K562 (cell line): Measurements from ENCODE around the gene NR5A2. TPM values are rescaled to one million over a fixed set of nuclear protein-coding genes. Genes with fewer than 3 reads are reported as not detected.

Experiments used
- ATAC-seq: fragments of 200-7000 bp; cut with Tn5 transposase; 3 replicates; pipeline ENCODE4 v1.9.1; 2020; ENCODE audit warnings: moderate library complexity
- BruUV-seq: library from RNA; stranded (reverse); fragments of 400-500 nt; replicated peaks from 2 replicates; lab custom pipeline; 2021; lab: Mats Ljungman, UMichigan
- CTCF ChIA-PET: fragments of 300-600 bp; formaldehyde crosslinking; extraction: SDS; loops from one replicate; lab custom pipeline; 2021; ENCODE audit warnings: low intra/inter-chr PET ratio; lab: Yijun Ruan, JAX
- POLR2A ChIA-PET: fragments of 300-600, 350-650 bp; sonication (Branson Sonifier 250); formaldehyde crosslinking; extraction: SDS; loops from one replicate; lab custom pipeline; 2021; ENCODE audit warnings: antibody characterized with exemption, inconsistent platforms; lab: Yijun Ruan, JAX
- DNase-seq, 4 experiments: peaks; one replicate each; pipeline versions ENCODE4 v3.0.0 to v3.0.0-alpha.2; 2011 to 2018; ENCODE audit warnings: low spot score in 3 of 4, mixed read lengths in 3 of 4; ENCODE audit errors: extremely low read depth in 1 of 4
- FAIRE-seq: peaks from 2 replicates; lab custom pipeline; 2011; peaks lifted over from hg19 to GRCh38; lab: Jason Lieb, UNC
- H2AFZ ChIP-seq: 2 replicates; pipeline ENCODE4 v1.6.0; 2011; ENCODE audit warnings: low read depth, low read length, control low read depth, inconsistent platforms
- H3K27ac ChIP-seq: fragments of 200-600 bp; 3 replicates; pipeline ENCODE4 v1.8.0; 2011; ENCODE audit warnings: low read depth, mild to moderate bottlenecking, control low read depth, inconsistent platforms, low read length, moderate library complexity, mixed read lengths; ENCODE audit errors: extremely low read depth
- H3K27me3 ChIP-seq, 2 experiments: fragments of 300-600 bp in 1 of 2; 2 replicates in 1 of 2; 3 replicates in 1 of 2; pipeline versions ENCODE4 v1.6.0 to v1.8.0; 2011; ENCODE audit warnings: inconsistent platforms in 2 of 2, low read length in 2 of 2, mild to moderate bottlenecking in 1 of 2, mixed read lengths in 1 of 2, moderate library complexity in 1 of 2; ENCODE audit not compliant: control insufficient read depth in 2 of 2, insufficient read depth in 2 of 2
- H3K36me3 ChIP-seq: fragments of 300-600 bp; 3 replicates; pipeline ENCODE4 v1.8.0; 2011; ENCODE audit warnings: mild to moderate bottlenecking, low read length, inconsistent platforms; ENCODE audit not compliant: control insufficient read depth, insufficient read depth
- H3K4me1 ChIP-seq, 2 experiments: fragments of 200-600 bp in 1 of 2; replicated peaks in 1 of 2; 2 replicates in 1 of 2; 3 replicates in 1 of 2; pipeline versions ENCODE4 v1.5.1 to v1.8.0; 2011; ENCODE audit warnings: inconsistent platforms in 2 of 2, low read length in 2 of 2, mild to moderate bottlenecking in 1 of 2, mixed read lengths in 1 of 2, moderate library complexity in 1 of 2; ENCODE audit not compliant: control insufficient read depth in 2 of 2, insufficient read depth in 2 of 2
- H3K4me2 ChIP-seq: 2 replicates; pipeline ENCODE4 v1.6.1; 2011; ENCODE audit warnings: low read length, control low read depth, inconsistent platforms, mixed read lengths; ENCODE audit not compliant: insufficient read depth
- H3K4me3 ChIP-seq: fragments of 200-600 bp; sonication (generic), shearing (Covaris generic); 2 replicates; pipeline ENCODE4 v1.5.1; 2016; ENCODE audit warnings: control low read depth, inconsistent platforms
- H3K79me2 ChIP-seq: fragments of 200-600 bp; 3 replicates; pipeline ENCODE4 v1.8.0; 2011; ENCODE audit warnings: low read length, inconsistent platforms; ENCODE audit not compliant: control insufficient read depth, insufficient read depth
- H3K9ac ChIP-seq, 2 experiments: 2 replicates each; pipeline versions ENCODE4 v1.6.0 to v1.6.1; 2011; ENCODE audit warnings: low read depth in 2 of 2, low read length in 2 of 2, control low read depth in 1 of 2, inconsistent platforms in 1 of 2, mild to moderate bottlenecking in 1 of 2, mixed read lengths in 1 of 2; ENCODE audit not compliant: insufficient read depth in 1 of 2
- H3K9me1 ChIP-seq: one replicate; pipeline ENCODE4 v1.6.0; 2011; ENCODE audit warnings: inconsistent platforms, mild to moderate bottlenecking, low read length, moderate library complexity; ENCODE audit not compliant: control insufficient read depth, insufficient read depth
- H3K9me3 ChIP-seq: replicated peaks from 2 replicates; pipeline ENCODE4 v1.5.1; 2011; ENCODE audit warnings: low read depth, low read length, inconsistent platforms; ENCODE audit not compliant: control insufficient read depth, insufficient read depth
- H4K20me1 ChIP-seq: replicated peaks from 2 replicates; pipeline ENCODE4 v1.6.1; 2011; ENCODE audit warnings: low read length, inconsistent platforms, mixed read lengths; ENCODE audit not compliant: control insufficient read depth, insufficient read depth
- FOXK2 ChIP-seq, 2 experiments: fragments of 450-650 bp; IDR thresholded peaks in 1 of 2; conservative IDR thresholded peaks in 1 of 2; 2 replicates each; pipeline ENCODE4 v1.6.1; 2016; ENCODE audit warnings: low read depth in 2 of 2, mild to moderate bottlenecking in 1 of 2
- HDAC8 ChIP-seq: fragments of 450-650 bp; IDR thresholded peaks from 2 replicates; pipeline ENCODE4 v1.6.1; 2016; ENCODE audit warnings: mild to moderate bottlenecking, missing genetic modification characterization, moderate library complexity, missing compliant biosample characterization
- NEUROD1 ChIP-seq: fragments of 150-350 bp; IDR thresholded peaks from 2 replicates; pipeline ENCODE4 v1.6.1; 2014; ENCODE audit warnings: borderline replicate concordance, low read length, low read depth; ENCODE audit not compliant: partially characterized antibody
- ZNF12 ChIP-seq: sonication (generic); formaldehyde crosslinking; IDR thresholded peaks from 2 replicates; pipeline ENCODE4 v1.4.0; 2020; ENCODE audit warnings: mild to moderate bottlenecking, missing genetic modification reagents
- WGBS: fragments of 100-300 bp; shearing (Covaris generic); methylation state at CpG from one replicate; pipeline ENCODE4 v1.1.6; 2016; ENCODE audit warnings: low coverage, mixed read lengths; ENCODE audit not compliant: insufficient coverage; ENCODE audit errors: missing lambda C conversion rate; 5-methylcytosine and 5-hydroxymethylcytosine counted together
- in situ Hi-C: fragments of 300-500 bp; cut with MboI; formaldehyde crosslinking; loops from 4 replicates; pipeline ENCODE4 v1.15.0; 2018; ENCODE audit warnings: inconsistent platforms, mixed read lengths
- intact Hi-C: fragments of 100-400 bp; cut with micrococcal nuclease; formaldehyde crosslinking; loops from 2 replicates; pipeline ENCODE4 v1.14.2; 2022
- polyA plus RNA-seq, 8 experiments: library from polyadenylated mRNA; depleted of rRNA in 4 of 8; stranded (reverse) in 5 of 8; unstranded in 3 of 8; fragments of >200 nt; fragmentation: Nextera tagmentation in 2 of 8; fragmentation: Illumina TruSeq in 1 of 8; extraction: Ambion mirVana in 2 of 8; extraction: Trizol in 1 of 8; gene quantifications; 2 replicates each; pipeline versions ENCODE4 v1.2.1 to v1.2.3, GENCODE V29; 2011 to 2014; ENCODE audit warnings: inconsistent platforms in 1 of 8, missing spikeins in 1 of 8
- total RNA-seq, 7 experiments: library from RNA; depleted of rRNA in 6 of 7; stranded (reverse); fragments of >200 nt in 6 of 7; fragmentation: Illumina TruSeq in 2 of 7; extraction: Trizol in 2 of 7; gene quantifications; 2 replicates each; pipeline versions ENCODE4 v1.2.1 to v1.2.3, GENCODE V29; 2011 to 2021; ENCODE audit warnings: low replicate concordance in 1 of 7
- TF ChIP-seq, protein P1 (sequence below): fragments of 250-450 bp; sonication (Bioruptor Pico); IDR thresholded peaks from 2 replicates; pipeline ENCODE4 v1.5.0; 2021
- TF ChIP-seq, protein P2 (sequence below), 2 experiments: fragments of 450-650 bp; formaldehyde crosslinking in 1 of 2; IDR thresholded peaks; 2 replicates each; pipeline versions ENCODE4 v1.4.0 to v1.6.1; 2014 to 2020; ENCODE audit warnings: mild to moderate bottlenecking in 2 of 2, borderline replicate concordance in 1 of 2, low read depth in 1 of 2
- TF ChIP-seq, protein P3 (sequence below), 2 experiments: fragments of 450-650 bp; conservative IDR thresholded peaks; 2 replicates each; pipeline ENCODE4 v1.6.1; 2017; ENCODE audit warnings: mild to moderate bottlenecking in 2 of 2, moderate library complexity in 2 of 2
- TF ChIP-seq, protein P4 (sequence below): fragments of 250-450 bp; sonication (Bioruptor Pico); IDR thresholded peaks from 2 replicates; pipeline ENCODE4 v1.4.0; 2020

NR5A2 gene
- total and polyA plus RNA-seq, 9 of the 15 experiments (the other 6 are each of a cell fraction or from before 2014, with no cell fraction given), result 0.13 to 0.40 (median 0.29) TPM

DNA sequence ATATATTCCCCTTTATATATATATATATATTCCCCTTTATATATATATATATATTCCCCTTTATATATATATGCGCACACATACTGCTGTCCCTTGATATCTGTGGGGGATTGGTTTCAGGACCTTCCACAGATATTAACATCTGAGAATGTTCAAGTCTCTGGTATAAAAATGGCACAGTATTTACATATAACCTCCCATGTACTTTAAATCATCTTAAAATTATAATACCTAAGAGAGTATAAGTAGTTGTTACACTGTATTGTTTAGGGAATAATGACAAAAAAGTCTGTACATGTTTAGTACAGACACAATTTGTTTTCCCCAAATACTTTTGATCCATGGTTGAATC is 45.8 kb downstream of the NR5A2 start:
- intact Hi-C loops (no loop called here), in situ Hi-C loops (no loop called here)
- Histone ChIP-seq H2AFZ (no peak overlapping the region), H3K9me3 (no peaks in the 10 kb centered on the region), H3K4me1 (no peaks in the 10 kb centered on the region), H3K9ac (no peak overlapping the region), H4K20me1 (no peaks in the 10 kb centered on the region), H3K79me2 (no peaks in the 10 kb centered on the region), H3K4me3 (no peak overlapping the region), H3K9me1 (no peaks in the 10 kb centered on the region), H3K4me2 (no peak overlapping the region), H3K27me3 (peaks cover 3 to 5% of the 10 kb centered on the region in 2 experiments; a peak in 3 of 5 replicates), H3K36me3 (no peaks in the 10 kb centered on the region), H3K27ac (no peak overlapping the region)
- FAIRE-seq (no peak), DNase-seq (no peak), ATAC-seq (no peak)
- 35% methylated on average over 1 of the region's 1 CpG for WGBS
- BruUV-seq, result no TSS peak
- ChIA-PET CTCF (no interaction called here), POLR2A (no interaction called here)
- no peak for TF ChIP-seq ZNF12 (CRISPR knock-in tag)
- TF ChIP-seq, protein P1, sequence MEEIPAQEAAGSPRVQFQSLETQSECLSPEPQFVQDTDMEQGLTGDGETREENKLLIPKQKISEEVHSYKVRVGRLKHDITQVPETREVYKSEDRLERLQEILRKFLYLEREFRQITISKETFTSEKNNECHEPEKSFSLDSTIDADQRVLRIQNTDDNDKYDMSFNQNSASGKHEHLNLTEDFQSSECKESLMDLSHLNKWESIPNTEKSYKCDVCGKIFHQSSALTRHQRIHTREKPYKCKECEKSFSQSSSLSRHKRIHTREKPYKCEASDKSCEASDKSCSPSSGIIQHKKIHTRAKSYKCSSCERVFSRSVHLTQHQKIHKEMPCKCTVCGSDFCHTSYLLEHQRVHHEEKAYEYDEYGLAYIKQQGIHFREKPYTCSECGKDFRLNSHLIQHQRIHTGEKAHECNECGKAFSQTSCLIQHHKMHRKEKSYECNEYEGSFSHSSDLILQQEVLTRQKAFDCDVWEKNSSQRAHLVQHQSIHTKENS (CRISPR knock-in tag), result no peak
- no peak for TF ChIP-seq NEUROD1
- TF ChIP-seq, protein P2, sequence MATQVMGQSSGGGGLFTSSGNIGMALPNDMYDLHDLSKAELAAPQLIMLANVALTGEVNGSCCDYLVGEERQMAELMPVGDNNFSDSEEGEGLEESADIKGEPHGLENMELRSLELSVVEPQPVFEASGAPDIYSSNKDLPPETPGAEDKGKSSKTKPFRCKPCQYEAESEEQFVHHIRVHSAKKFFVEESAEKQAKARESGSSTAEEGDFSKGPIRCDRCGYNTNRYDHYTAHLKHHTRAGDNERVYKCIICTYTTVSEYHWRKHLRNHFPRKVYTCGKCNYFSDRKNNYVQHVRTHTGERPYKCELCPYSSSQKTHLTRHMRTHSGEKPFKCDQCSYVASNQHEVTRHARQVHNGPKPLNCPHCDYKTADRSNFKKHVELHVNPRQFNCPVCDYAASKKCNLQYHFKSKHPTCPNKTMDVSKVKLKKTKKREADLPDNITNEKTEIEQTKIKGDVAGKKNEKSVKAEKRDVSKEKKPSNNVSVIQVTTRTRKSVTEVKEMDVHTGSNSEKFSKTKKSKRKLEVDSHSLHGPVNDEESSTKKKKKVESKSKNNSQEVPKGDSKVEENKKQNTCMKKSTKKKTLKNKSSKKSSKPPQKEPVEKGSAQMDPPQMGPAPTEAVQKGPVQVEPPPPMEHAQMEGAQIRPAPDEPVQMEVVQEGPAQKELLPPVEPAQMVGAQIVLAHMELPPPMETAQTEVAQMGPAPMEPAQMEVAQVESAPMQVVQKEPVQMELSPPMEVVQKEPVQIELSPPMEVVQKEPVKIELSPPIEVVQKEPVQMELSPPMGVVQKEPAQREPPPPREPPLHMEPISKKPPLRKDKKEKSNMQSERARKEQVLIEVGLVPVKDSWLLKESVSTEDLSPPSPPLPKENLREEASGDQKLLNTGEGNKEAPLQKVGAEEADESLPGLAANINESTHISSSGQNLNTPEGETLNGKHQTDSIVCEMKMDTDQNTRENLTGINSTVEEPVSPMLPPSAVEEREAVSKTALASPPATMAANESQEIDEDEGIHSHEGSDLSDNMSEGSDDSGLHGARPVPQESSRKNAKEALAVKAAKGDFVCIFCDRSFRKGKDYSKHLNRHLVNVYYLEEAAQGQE (IDR thresholded peaks at IDR 0.05; ENCODE audit: borderline replicate concordance), result no peak
- TF ChIP-seq, protein P2 (CRISPR knock-in tag; IDR thresholded peaks at IDR 0.05; ENCODE audit: low read depth), result no peak
- TF ChIP-seq, protein P3, sequence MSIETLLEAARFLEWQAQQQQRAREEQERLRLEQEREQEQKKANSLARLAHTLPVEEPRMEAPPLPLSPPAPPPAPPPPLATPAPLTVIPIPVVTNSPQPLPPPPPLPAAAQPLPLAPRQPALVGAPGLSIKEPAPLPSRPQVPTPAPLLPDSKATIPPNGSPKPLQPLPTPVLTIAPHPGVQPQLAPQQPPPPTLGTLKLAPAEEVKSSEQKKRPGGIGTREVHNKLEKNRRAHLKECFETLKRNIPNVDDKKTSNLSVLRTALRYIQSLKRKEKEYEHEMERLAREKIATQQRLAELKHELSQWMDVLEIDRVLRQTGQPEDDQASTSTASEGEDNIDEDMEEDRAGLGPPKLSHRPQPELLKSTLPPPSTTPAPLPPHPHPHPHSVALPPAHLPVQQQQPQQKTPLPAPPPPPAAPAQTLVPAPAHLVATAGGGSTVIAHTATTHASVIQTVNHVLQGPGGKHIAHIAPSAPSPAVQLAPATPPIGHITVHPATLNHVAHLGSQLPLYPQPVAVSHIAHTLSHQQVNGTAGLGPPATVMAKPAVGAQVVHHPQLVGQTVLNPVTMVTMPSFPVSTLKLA (conservative IDR thresholded peaks at IDR 0.05), result no peak
- TF ChIP-seq FOXK2 (conservative IDR thresholded peaks at IDR 0.05 in 1 of 2, IDR thresholded peaks at IDR 0.05 in 1 of 2; ENCODE audit: low read depth in 2 of 2), result no peak
- TF ChIP-seq, protein P4, sequence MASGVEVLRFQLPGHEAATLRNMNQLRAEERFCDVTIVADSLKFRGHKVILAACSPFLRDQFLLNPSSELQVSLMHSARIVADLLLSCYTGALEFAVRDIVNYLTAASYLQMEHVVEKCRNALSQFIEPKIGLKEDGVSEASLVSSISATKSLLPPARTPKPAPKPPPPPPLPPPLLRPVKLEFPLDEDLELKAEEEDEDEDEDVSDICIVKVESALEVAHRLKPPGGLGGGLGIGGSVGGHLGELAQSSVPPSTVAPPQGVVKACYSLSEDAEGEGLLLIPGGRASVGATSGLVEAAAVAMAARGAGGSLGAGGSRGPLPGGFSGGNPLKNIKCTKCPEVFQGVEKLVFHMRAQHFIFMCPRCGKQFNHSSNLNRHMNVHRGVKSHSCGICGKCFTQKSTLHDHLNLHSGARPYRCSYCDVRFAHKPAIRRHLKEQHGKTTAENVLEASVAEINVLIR (CRISPR knock-in tag), result no peak
- TF ChIP-seq HDAC8, result no peak
